Subcutaneous adipose tissue (tissue), 4 donors: ENCODE data around the gene ESAM. TPM values are rescaled to one million over a fixed set of nuclear protein-coding genes. Genes with fewer than 3 reads are reported as not detected.

Source experiments
- CTCF ChIP-seq: fragments of 450-650 bp; IDR thresholded peaks from one replicate; pipeline ENCODE4 v1.5.1; 2016; ENCODE audit warnings: low read depth, mild to moderate bottlenecking, control low read depth, antibody characterized with exemption, moderate library complexity
- total RNA-seq, 4 donors: library from RNA; depleted of rRNA; stranded (reverse); fragments of >200 nt; gene quantifications; one replicate each; pipeline ENCODE4 v1.1.0, GENCODE V29; 2016

ESAM gene
- total RNA-seq, 4 donors from 2014 or later = 15.0 to 82.7 (median 38.6) TPM

DNA sequence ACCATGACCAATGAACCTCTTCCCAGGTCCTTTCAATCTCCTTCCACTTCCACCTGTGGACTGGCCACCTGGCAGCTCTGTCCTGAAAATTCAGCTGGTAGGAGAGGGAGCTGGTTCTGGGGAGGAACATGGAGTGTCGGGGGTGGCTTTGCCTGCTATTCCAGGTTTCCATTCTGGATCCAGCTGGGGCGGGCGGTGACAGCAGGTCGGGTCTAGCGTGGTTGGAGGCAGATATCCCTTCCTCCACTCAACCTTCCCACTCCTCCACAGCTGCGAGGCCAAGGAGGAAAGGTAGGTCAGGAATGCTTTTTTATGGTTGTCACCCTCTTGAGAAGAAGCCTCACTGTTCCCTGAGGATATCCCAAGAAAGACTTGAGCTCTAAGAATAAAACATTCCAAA is 19.0 kb downstream of the ESAM start:
- no peak for TF ChIP-seq CTCF

DNA sequence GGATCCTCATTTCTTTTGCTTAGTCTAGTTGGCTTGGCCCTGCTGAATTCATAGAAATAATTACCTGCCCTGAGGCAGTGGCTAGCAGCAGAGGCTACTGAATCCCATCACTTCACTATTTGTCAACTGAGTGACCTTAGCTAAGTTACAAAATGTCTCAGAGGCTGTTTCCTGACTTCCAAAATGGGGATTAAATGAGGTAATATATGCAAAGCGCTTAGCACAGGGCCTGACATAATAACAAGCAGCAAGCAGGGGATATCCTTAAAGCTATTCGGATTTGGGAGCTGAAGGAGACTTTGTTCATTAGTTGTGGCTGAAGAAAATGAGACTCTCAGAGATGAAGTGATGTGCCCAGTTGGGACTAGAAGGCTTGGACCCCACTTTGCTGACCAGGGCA is 19.5 kb downstream of the ESAM start:
- no peak for TF ChIP-seq CTCF

- no peak for TF ChIP-seq CTCF
These were observed 21.7 kb downstream of the ESAM start for GRCh38 chr11:124740277-124740882.

- no peak for TF ChIP-seq CTCF
These were observed 22.4 kb downstream of the ESAM start, which contains the start of gene NRGN for GRCh38 chr11:124739479-124740276. Gene NRGN, plus strand, starts transcription at chr11:124739942. Its CDS starts 143 bp downstream, at chr11:124740085.

DNA sequence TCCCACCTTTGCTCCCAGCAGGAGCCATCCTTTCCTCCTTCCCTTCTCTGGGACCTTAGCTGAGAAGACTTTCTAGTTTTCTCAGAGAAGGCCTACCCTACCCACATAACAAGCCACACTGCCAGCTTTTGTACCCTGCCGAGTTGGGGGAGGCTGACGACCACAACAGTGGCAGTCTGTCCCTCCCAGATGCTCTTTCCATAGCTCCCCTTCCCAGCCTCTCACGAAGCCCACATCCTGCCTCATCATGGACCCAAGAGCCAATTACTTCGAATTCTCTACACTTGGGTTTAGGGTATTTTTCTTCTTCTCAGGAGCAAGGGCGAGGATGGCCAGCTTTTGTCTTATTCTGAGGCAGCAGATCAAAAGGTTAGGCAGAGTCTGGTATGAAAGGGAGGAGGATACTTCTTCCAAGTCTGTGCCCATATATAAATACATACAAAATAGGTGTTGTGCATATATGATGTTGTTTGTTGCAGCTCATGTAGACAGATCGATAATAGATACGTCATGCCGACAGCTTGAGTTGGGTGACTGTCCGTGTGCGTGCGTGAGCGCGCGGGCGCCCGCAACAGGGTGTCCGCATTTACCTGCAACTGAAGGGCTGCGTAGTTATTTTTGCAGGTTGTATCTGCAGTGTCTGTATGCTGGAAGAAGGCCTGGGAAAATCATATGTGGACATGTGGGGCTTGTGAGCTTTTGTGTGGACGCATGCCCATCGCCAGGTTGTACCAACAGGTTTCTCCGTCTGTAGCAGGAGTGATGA is 23.2 kb downstream of the ESAM start:
- TF ChIP-seq CTCF = no peak

DNA sequence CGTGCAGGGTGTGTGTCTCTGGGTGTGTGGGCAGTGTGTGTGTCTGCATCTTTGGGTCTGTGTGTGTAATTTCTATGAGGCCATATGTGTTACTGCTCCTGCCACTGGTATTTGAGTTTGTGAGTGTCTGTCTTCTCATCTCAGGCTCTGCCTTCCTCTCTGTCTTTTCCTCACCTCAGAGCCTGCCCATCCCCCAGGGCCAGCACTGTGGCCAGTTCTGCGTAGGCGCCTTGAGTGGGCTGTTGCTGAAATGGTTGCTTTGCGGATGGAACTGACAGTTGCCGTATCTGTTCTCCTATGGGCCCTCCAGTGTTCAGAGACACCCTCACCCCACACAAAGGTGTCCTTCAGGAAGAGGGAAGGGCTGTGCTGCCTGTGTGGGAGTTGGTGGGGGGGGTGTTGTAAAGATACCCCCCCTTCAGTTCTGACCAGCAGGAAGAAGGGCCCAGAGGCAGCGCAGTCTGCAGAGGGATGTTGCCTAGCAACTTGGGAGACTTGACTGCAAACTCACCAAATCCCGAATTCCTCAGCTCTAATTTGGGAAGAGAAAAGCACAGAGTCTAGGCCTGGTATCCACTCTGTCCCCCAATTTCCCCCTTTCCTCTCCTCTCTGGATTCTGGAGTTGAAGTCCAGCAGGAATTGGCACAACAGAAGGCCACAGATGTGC is 24.3 kb downstream of the ESAM start:
- TF ChIP-seq CTCF = no peak
